Ovary (tissue), 3 donors: ENCODE measurements around the gene TRMT44.

Experiments used
- POLR2A ChIP-seq: fragments of 450-650 bp; IDR thresholded peaks from one replicate; pipeline ENCODE4 v1.6.1; 2017; ENCODE audit warnings: antibody characterized with exemption, mild to moderate bottlenecking, moderate library complexity
- TF ChIP-seq, protein P1 (sequence below), 3 donors: fragments of 450-650 bp in 2 of 3; fragments of 200-600 bp in 1 of 3; IDR thresholded peaks; one replicate each; pipeline versions ENCODE4 v1.5.1 to v1.8.0; 2016 to 2022; ENCODE audit warnings: antibody characterized with exemption in 3 of 3, mild to moderate bottlenecking in 1 of 3
- donor health status: DM: no; HTN: no; CAD: no.

DNA sequence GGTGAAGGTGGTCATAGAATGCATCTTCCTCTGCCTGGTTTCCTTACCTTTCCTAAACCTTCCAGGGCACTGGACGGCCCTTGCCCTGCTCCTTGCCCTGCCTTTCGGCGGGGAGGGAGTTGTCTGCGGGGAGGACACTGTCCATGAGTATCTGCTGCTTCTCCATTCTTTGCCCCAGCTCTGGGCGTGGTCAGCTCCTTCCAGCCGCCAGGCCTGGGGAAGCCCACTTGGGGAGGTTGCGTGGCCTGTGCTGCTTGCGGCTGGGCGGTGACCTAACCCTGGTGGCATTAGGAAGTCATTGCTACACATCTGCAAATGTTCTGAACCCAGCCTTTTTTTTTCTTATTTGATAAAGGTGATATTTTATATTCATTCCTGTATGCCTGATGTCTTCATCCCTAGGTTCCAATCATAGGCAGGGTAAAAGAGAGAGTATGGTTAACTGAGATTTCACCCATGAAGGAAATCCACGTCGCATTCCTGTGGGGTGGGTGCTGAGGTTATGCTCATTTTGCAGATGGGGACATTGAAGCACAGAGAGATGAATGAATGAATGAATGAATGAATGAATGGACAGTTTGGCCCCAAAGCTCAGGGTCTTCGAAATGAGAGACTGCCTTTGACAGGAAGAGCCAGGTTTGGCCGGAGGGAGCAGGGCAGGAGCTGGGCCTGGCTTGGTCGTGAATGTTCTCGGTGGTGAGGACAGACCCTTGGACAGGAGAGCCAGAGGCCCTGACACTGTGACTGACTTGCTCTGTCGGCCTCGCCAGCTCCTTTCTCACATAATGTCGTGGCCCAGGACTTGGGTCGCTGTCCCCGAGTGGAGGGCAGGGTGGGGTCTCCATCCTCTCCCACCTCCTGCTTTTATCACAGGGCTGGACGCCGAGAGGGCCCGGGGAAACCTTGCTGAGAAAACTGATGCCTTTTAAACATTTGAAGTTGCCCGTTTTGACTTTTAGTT, 81.9 kb downstream of the TRMT44 start:
- TF ChIP-seq, protein P1, sequence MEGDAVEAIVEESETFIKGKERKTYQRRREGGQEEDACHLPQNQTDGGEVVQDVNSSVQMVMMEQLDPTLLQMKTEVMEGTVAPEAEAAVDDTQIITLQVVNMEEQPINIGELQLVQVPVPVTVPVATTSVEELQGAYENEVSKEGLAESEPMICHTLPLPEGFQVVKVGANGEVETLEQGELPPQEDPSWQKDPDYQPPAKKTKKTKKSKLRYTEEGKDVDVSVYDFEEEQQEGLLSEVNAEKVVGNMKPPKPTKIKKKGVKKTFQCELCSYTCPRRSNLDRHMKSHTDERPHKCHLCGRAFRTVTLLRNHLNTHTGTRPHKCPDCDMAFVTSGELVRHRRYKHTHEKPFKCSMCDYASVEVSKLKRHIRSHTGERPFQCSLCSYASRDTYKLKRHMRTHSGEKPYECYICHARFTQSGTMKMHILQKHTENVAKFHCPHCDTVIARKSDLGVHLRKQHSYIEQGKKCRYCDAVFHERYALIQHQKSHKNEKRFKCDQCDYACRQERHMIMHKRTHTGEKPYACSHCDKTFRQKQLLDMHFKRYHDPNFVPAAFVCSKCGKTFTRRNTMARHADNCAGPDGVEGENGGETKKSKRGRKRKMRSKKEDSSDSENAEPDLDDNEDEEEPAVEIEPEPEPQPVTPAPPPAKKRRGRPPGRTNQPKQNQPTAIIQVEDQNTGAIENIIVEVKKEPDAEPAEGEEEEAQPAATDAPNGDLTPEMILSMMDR (IDR thresholded peaks at IDR 0.05): no peak
- no peak for TF ChIP-seq POLR2A
